ENCODE results near the gene TGIF2. TPM values are rescaled to one million over a fixed set of nuclear protein-coding genes. Genes with fewer than 3 reads are reported as not detected.
"Not testable (repeated sequence)": the region's sequence is repeated elsewhere in the genome, so short reads cannot be mapped to it uniquely, and the experiment has no call there.

Gene TGIF2
- total and polyA plus RNA-seq, 2 experiments from 2014 or later = 6.7 to 9.3 TPM

- no peak for TF ChIP-seq EZH2phosphoT487 (IDR thresholded peaks at IDR 0.05; ENCODE audit: insufficient read depth, low read depth)
- no peak for TF ChIP-seq EZH2 (IDR thresholded peaks at IDR 0.05; ENCODE audit: insufficient read depth, poor library complexity, severe bottlenecking)
- Histone ChIP-seq H3K27ac (no peak overlapping the region), H3K36me3 (ENCODE audit: low read depth) (no peaks in the 10 kb centered on the region), H3F3A (ENCODE audit: insufficient read depth) (no peaks in the 10 kb centered on the region), H3K9ac (no peak overlapping the region), H3K79me2 (ENCODE audit: insufficient read depth) (no peaks in the 10 kb centered on the region), H4K20me1 (ENCODE audit: insufficient read depth) (no peaks in the 10 kb centered on the region), H3K9me2 (ENCODE audit: insufficient read depth) (no peaks in the 10 kb centered on the region), H3K9me3 (ENCODE audit: low read depth) (no peaks in the 10 kb centered on the region), H3K4me3 (no peak overlapping the region), H3K4me1 (ENCODE audit: insufficient read depth) (no peaks in the 10 kb centered on the region), H3K27me3 (replicated peaks; ENCODE audit: insufficient read depth) (no peaks in the 10 kb centered on the region), H3K4me2 (ENCODE audit: unreplicated experiment) (no peak overlapping the region), H2AFZ (no peak overlapping the region)
- WGBS, 2 experiments (ENCODE audit: low coverage in 1 of 2, low lambda C conversion rate in 2 of 2, missing lambda C conversion rate in 2 of 2) = 35 to 58% methylated on average over 2 of the region's 2 CpGs
- DNase-seq = no peak
- in situ Hi-C loops (cut with MboI) = no loop called here
Measured at GRCh38 chr20:36562724-36563123, 10.7 kb upstream of the TGIF2 start.

- TF ChIP-seq EZH2 (IDR thresholded peaks at IDR 0.05; ENCODE audit: insufficient read depth, poor library complexity, severe bottlenecking) (no peak), EZH2phosphoT487 (IDR thresholded peaks at IDR 0.05; ENCODE audit: insufficient read depth, low read depth) (no peak)
- Histone ChIP-seq H4K20me1 (ENCODE audit: insufficient read depth) (no peaks in the 10 kb centered on the region), H3K79me2 (ENCODE audit: insufficient read depth) (no peaks in the 10 kb centered on the region), H3K9me3 (ENCODE audit: low read depth) (no peaks in the 10 kb centered on the region), H3F3A (ENCODE audit: insufficient read depth) (no peaks in the 10 kb centered on the region), H3K4me2 (ENCODE audit: unreplicated experiment) (no peak overlapping the region), H3K4me3 (no peak overlapping the region), H3K4me1 (ENCODE audit: insufficient read depth) (no peaks in the 10 kb centered on the region), H3K9ac (no peak overlapping the region), H2AFZ (no peak overlapping the region), H3K27ac (no peak overlapping the region), H3K9me2 (ENCODE audit: insufficient read depth) (no peaks in the 10 kb centered on the region), H3K27me3 (replicated peaks; ENCODE audit: insufficient read depth) (no peaks in the 10 kb centered on the region), H3K36me3 (ENCODE audit: low read depth) (no peaks in the 10 kb centered on the region)
- no peak for DNase-seq
- in situ Hi-C loops (cut with MboI) = no loop called here
- 59 to 67% methylated on average over 1 of the region's 1 CpG for WGBS, 2 experiments (ENCODE audit: low coverage in 1 of 2, low lambda C conversion rate in 2 of 2, missing lambda C conversion rate in 2 of 2)
Measured at GRCh38 chr20:36563374-36563773, 10.0 kb upstream of the TGIF2 start.

- H2AFZ ChIP-seq; H3K4me3 ChIP-seq; H3K27ac ChIP-seq; H3K9ac ChIP-seq; H3K9me3 ChIP-seq (ENCODE audit: low read depth); H3K27me3 ChIP-seq (replicated peaks; ENCODE audit: insufficient read depth); DNase-seq; H3K4me2 ChIP-seq (ENCODE audit: unreplicated experiment); H3K4me1 ChIP-seq (ENCODE audit: insufficient read depth); H3F3A ChIP-seq (ENCODE audit: insufficient read depth); in situ Hi-C loops (cut with MboI); H3K79me2 ChIP-seq (ENCODE audit: insufficient read depth); H3K9me2 ChIP-seq (ENCODE audit: insufficient read depth); H3K36me3 ChIP-seq (ENCODE audit: low read depth); H4K20me1 ChIP-seq (ENCODE audit: insufficient read depth): not testable (repeated sequence)
- WGBS, 2 experiments (ENCODE audit: low coverage in 1 of 2, low lambda C conversion rate in 2 of 2, missing lambda C conversion rate in 2 of 2) = 71 to 76% methylated on average over 11 to 13 of the region's 13 CpGs
Measured at GRCh38 chr20:36564078-36564725, 9.2 kb upstream of the TGIF2 start.

GRCh38 chr20:36564726-36565121, 8.7 kb upstream of the TGIF2 start:
- H3K36me3 ChIP-seq (ENCODE audit: low read depth); H3K9me3 ChIP-seq (ENCODE audit: low read depth); H3K4me3 ChIP-seq; DNase-seq; H3K79me2 ChIP-seq (ENCODE audit: insufficient read depth); H3K4me2 ChIP-seq (ENCODE audit: unreplicated experiment); H3K27me3 ChIP-seq (replicated peaks; ENCODE audit: insufficient read depth); H3K27ac ChIP-seq; H3K4me1 ChIP-seq (ENCODE audit: insufficient read depth); H2AFZ ChIP-seq; in situ Hi-C loops (cut with MboI); H3F3A ChIP-seq (ENCODE audit: insufficient read depth); H4K20me1 ChIP-seq (ENCODE audit: insufficient read depth); H3K9me2 ChIP-seq (ENCODE audit: insufficient read depth); H3K9ac ChIP-seq: not testable (repeated sequence)
- 75 to 80% methylated on average over 3 to 6 of the region's 6 CpGs for WGBS, 2 experiments (ENCODE audit: low coverage in 1 of 2, low lambda C conversion rate in 2 of 2, missing lambda C conversion rate in 2 of 2)

GRCh38 chr20:36565520-36565919, 7.9 kb upstream of the TGIF2 start:
- H3K9me3 ChIP-seq (ENCODE audit: low read depth) = no peaks in the 10 kb centered on the region
- no peak overlapping the region for H3K4me2 ChIP-seq (ENCODE audit: unreplicated experiment)
- in situ Hi-C loops (cut with MboI) = no loop called here
- H3K27ac ChIP-seq = no peak overlapping the region
- no peaks in the 10 kb centered on the region for H3K9me2 ChIP-seq (ENCODE audit: insufficient read depth)
- no peaks in the 10 kb centered on the region for H3K79me2 ChIP-seq (ENCODE audit: insufficient read depth)
- no peaks in the 10 kb centered on the region for H3K27me3 ChIP-seq (replicated peaks; ENCODE audit: insufficient read depth)
- no peaks in the 10 kb centered on the region for H4K20me1 ChIP-seq (ENCODE audit: insufficient read depth)
- DNase-seq = no peak
- H3K4me1 ChIP-seq (ENCODE audit: insufficient read depth) = no peaks in the 10 kb centered on the region
- no peak overlapping the region for H2AFZ ChIP-seq
- peaks cover 10% of the 10 kb centered on the region; the same call in 1 of the 2 replicates for H3F3A ChIP-seq (ENCODE audit: insufficient read depth)
- H3K4me3 ChIP-seq = no peak overlapping the region
- WGBS, 2 experiments (ENCODE audit: low coverage in 1 of 2, low lambda C conversion rate in 2 of 2, missing lambda C conversion rate in 2 of 2) = 74 to 84% methylated on average over 3 of the region's 3 CpGs
- no peak overlapping the region for H3K9ac ChIP-seq
- TF ChIP-seq EZH2phosphoT487 (IDR thresholded peaks at IDR 0.05; ENCODE audit: insufficient read depth, low read depth) = no peak
- TF ChIP-seq EZH2 (IDR thresholded peaks at IDR 0.05; ENCODE audit: insufficient read depth, poor library complexity, severe bottlenecking) = no peak
- no peaks in the 10 kb centered on the region for H3K36me3 ChIP-seq (ENCODE audit: low read depth)

All from GM23248 (cell line).